Right ventricle myocardium superior (tissue), 1 donor: Measurements from ENCODE around the gene TDRD9. TPM values are rescaled to one million over a fixed set of nuclear protein-coding genes. Genes with fewer than 3 reads are reported as not detected.
"Not testable (repeated sequence)": the region's sequence is repeated elsewhere in the genome, so short reads cannot be mapped to it uniquely, and the experiment has no call there.

ENCODE experiments used
- ATAC-seq: fragments of 200-7000 bp; cut with Tn5 transposase; one replicate; pipeline ENCODE4 v1.9.1; 2020; ENCODE audit warnings: mild to moderate bottlenecking; ENCODE audit not compliant: poor library complexity
- DNase-seq: peaks from one replicate; pipeline ENCODE4 v3.0.0-alpha.2; 2020
- intact Hi-C: fragments of 100-400 bp; cut with DNase I; formaldehyde crosslinking; loops from one replicate; pipeline ENCODE4 v1.11.2; 2022
- long read RNA-seq: library from polyadenylated mRNA; unstranded; transcript quantifications from one replicate; pipeline ENCODE4 v2.0.0, GENCODE V29; 2021
- total RNA-seq: library from RNA; stranded (reverse); fragmentation: NEBNext Ultra II Directional; extraction: Animal tissue kit (Norgen Biotek cat#: 25700); gene quantifications from one replicate; pipeline ENCODE4 v1.2.1, GENCODE V29; 2021
- donor health status: DM: no; HTN: yes; CAD: no; lungs with severe emphysema.

TDRD9 gene
- total RNA-seq, result 2.7 TPM
- long read RNA-seq, partial matches to known transcripts, result 0 of 1 reads
- long read RNA-seq, other reads (novel, unspliced or antisense), result 1 of 1 reads

- DNase-seq (no peak), ATAC-seq (no peak)
- intact Hi-C loops, result no loop called here
Observed at GRCh38 chr14:103928011-103928890, at the start of gene TDRD9. Gene TDRD9 (plus strand): TSS chr14:103928456. CDS start chr14:103928510, 54 bp downstream.

DNA sequence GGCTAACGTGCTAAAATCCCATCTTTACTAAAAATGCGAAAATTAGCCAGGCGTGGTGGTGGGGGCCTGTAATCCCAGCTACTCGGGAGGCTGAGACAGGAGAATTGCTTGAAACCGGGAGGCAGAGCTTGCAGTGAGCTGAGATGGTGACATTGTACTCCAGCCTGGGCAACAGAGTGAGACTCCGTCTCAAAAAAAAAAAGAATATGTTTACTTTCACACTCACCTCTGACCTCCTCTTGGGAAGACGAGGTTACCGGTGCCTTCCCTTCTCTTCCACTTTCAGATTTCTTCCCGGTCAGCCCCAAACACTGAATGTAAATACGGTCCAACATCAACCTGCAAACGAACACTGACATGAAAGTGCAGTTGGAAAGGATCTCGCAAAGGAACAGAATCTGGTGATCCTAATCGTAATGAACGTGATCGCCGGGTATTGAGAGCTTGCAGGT lies 49.1 kb upstream of the TDRD9 start:
- DNase-seq (no peak), ATAC-seq (no peak)
- intact Hi-C loops, result no loop called here

DNA sequence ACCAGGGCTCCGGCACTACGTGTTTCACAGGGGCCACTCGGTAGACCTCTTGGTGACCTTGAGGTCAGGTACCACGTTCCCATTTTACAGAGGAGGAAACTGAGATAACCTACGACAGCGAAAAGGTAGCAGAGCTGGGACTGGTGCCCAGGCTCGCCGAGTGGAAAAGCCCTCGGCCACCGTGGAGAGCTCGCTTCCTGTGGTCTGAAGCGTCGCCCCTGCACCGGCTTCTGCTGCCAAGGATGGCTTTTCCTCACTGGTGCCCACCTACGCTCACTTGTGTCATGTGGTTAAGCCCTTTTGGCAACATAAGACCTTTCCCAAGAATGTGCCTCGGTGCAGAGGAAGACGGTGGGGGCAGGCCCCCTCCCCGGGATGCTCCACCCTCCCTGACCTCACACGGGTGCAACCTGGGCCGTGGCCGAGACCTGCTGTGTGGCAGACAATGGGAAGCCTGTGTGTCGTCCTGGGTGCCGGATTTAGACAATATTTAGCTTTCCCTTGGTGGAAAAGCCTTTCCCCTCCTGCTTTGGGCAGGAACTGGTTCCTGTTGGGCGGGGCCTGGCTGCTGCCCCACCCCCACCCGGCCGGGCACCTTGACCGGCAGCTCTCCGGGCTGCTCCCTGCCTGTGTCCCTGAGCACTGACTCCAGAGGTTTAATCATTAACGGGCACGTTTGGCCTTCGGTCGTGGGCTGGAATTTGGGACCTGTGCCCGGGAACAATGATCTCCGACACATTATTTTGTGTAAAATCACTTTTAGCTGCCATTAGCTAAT lies 48.5 kb upstream of the TDRD9 start:
- intact Hi-C loops, result no loop called here
- DNase-seq, result peak; percentile 71
- peak; percentile 80 for ATAC-seq

- ATAC-seq (peak; percentile 75), DNase-seq (peak; percentile 93)
- intact Hi-C loops, result no loop called here
Observed at GRCh38 chr14:103880348-103881267, 47.6 kb upstream of the TDRD9 start.

DNA sequence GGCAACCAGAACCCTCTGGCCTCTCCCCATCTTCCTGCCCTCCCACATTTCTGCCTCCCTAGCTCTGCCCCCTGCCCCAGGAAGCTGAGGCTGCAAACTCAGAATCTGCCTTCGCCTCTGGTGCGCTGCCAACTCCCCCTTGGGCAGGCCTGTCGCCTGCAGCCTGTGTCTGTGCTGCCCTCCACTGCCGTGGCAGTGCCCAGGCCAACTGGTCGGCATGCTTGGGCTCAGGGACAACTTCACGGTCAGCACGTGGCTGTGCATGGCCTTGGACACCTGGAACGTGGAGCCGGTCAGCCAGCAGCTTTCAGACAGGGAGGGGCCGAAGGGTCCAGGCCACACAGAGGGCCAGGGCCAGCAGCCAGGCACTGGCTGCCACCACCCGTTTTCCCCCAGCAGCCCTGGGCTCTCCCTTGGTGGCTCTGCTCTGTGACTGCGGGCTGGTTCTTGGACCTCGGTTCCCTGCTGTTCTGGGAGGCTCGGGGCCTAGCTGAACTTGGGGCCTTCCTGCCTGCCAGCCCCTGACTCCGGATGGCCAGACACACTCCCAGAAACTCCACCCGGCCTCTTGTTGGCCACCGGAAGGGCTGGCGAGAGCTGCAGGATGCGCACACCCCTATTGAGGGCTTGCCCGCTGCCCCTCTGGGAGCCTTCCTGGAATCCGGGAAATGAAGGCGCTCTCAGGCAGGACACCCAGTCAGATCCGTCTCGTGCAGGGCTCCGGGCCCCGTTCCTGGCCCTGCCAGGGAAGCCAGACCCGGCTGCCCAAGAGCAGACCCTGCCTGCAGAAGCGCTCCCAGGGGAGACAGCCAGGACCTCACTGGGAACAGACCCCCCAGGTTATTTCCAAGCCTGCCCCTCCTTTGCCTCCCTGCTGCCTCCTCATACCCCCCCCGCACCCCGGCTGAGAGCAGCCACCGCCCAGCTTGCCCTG lies 46.7 kb upstream of the TDRD9 start:
- intact Hi-C loops, result no loop called here

GRCh38 chr14:103882503-103883262 lies 45.6 kb upstream of the TDRD9 start:
- intact Hi-C loops, result no loop called here
- DNase-seq, result no peak
- no peak for ATAC-seq

More for the DNA sequence above, 46.7 kb upstream of the TDRD9 start:
- ATAC-seq, result peak; percentile 76
- peak; percentile 74 for DNase-seq

DNA sequence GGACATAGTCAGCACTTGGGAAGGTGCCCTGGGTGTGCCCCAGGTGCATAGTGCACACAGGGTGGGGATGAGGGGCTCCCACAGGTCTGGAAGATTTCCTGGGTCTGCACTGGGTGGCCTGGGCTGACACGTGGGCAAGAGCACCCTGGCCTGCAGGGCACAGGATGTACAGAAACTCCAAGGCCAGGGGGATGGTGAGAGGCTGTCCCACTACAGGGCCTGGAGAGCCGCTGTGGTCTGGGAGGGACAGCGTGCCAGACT lies 45.1 kb upstream of the TDRD9 start:
- ATAC-seq (no peak), DNase-seq (no peak)
- intact Hi-C loops, result no loop called here

DNA sequence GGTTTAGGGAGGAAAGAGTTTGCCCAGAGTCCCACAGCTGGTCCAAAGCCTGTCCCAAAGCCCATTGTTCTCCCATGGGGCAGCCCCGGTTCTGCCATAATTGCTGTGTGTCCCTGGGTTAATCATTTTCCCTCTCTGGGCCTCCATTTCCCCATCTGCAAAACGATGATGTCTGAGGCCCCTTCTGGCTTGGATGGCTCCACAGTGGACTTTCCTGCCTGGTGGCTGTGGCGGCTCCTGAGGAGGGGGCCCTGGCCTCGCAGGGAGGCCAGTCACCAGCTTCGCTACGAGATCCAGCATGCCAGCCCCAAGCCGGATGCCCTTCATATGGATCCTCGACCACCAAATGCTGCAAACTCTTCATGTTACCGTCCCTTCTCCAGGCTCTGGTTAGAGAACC lies 43.4 kb upstream of the TDRD9 start:
- intact Hi-C loops, result no loop called here
- ATAC-seq, result no peak
- no peak for DNase-seq

- DNase-seq (no peak), ATAC-seq (no peak)
- intact Hi-C loops, result no loop called here
Observed at GRCh38 chr14:103885509-103885932, 42.7 kb upstream of the TDRD9 start.

DNA sequence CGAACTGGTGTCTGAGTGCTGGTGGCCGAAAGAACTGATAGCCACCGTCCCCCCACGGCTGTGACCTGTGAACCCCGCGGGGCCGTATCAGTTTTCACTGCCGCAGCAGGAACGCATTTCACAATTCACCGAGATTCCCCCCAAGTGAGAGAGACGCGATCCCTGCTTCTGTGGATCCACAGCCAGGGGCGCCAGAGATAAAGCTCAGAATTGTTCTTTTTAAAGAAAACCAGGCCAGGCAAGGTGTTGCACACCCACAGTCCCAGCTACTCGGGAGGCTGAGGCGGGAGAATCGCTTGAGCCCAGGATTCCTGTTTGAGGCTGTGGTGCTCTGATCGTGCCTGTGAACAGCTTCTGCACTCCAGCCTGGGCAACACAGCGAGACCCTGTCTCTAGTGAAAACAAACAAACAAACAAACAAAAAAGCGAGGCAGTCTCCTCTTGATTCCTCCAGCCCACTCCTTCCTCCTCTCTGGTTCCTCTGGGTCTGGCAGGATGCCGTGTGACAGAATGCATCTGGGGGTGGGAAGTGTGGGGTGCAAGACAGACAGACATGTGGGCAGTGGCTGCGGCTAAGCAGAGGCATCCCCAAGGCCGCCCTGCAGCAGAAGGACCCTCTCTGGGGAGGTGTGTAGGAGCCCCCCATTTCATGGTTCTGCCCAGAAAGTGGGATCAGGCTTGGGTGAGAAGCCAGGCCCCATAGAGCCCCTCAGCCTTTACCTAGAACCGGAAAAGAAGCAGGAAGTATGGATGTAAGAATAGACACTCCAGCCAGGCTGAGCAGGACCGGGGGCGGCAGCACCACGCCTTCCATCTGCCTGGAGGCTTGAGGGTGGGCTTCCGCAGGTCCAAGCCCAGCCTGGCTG lies 41.7 kb upstream of the TDRD9 start:
- ATAC-seq (no peak), DNase-seq (no peak)
- intact Hi-C loops, result no loop called here

DNA sequence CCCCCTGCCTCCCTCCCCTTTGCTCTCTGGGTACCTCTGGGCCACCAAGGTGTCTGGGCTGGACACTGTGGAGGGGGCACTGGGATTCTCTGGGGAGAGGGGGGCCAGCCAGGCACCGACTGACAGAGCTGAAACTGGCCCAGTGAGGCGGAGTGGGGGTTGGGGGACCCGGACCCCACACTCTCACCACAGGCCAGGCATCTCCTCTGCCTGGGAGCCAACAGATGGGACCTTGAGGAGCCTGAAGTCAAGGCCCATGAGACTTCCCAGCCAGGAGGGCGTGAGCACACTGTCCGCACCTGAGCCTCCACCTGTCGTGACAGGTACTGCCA lies 41.1 kb upstream of the TDRD9 start:
- no peak for ATAC-seq
- DNase-seq, result no peak
- intact Hi-C loops, result no loop called here

DNA sequence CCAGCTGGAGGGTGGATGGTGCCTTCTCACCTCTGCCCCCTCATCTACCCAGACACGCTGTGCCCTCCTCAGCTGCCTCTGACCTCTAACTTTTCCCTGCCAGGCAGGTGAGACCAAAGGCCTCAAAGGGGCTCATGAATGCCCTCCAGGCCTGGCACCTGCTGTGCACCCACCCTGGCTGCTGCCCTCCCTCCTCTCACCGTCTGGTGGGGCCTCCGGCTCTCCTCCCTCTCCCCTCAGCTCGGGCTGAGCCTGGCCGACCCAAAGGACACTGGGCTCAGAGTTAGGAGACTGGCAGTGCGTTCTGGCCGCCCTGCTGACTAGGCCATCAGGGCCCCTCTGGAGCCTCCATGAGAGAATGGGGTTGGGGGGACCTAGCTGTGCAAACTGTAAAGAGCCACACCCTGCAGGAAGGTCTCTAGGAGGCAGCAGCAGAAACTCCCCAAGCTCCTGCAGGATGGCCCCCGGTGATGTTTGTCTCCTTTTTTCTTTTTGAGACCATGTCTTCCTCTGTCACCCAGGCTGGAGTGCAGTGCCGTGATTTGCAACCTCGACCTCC lies 40.6 kb upstream of the TDRD9 start:
- DNase-seq (no peak), ATAC-seq (no peak)
- intact Hi-C loops, result no loop called here

DNA sequence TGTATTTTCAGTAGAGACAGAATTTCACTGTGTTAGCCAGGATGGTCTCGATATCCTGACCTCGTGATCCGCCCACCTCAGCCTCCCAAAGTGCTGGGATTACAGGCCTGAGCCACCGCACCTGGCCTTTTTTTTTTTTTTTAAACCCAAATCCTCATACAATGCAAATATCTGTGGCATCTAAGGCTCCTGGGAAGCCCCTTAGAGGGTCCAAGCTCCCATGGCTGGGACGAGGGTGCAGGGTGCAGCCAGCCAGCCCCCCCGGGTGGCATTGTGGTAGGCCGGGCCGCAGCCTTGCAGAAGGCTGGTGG lies 39.3 kb upstream of the TDRD9 start:
- intact Hi-C loops, ATAC-seq, DNase-seq: not testable (repeated sequence)

GRCh38 chr14:103889313-103890051 lies 38.8 kb upstream of the TDRD9 start:
- intact Hi-C loops, result no loop called here
- peak; percentile 20 for ATAC-seq
- no peak for DNase-seq

DNA sequence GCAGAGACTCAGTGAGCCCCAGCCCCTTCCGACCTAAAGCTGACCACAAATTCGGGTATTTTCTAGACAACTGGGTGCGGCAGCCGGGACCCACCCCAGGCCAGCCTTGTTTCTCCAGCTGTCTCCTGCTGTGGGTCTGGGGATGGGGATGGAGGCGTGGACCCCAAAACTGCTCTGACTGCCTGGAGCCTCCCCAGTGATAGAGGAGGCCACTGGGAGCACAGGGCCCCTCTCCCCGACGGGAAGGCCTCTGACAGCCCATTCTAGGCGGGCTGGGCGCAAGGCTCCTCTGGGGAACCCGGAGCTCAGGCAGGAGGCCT lies 38.2 kb upstream of the TDRD9 start:
- ATAC-seq, result no peak
- intact Hi-C loops, result no loop called here
- DNase-seq, result no peak
